ENCODE measurements around the gene OR6X1. TPM values are rescaled to one million over a fixed set of nuclear protein-coding genes. Genes with fewer than 3 reads are reported as not detected.

OR6X1 gene
- total RNA-seq, 1 donor from 2014 or later, result not detected

Other genes starting within 250 kb of the OR6X1 start
- 1.3 TPM for gene SCN3B, start 99.9 kb downstream of the OR6X1 start, total RNA-seq
- gene ZNF202, start 12.9 kb downstream of the OR6X1 start, total RNA-seq, result 7.5 TPM
- not detected for gene OR6M1, start 51.8 kb upstream of the OR6X1 start, total RNA-seq
- gene TMEM225, start 131.2 kb upstream of the OR6X1 start, total RNA-seq, result not detected
- gene OR8D4, start 147.6 kb upstream of the OR6X1 start, total RNA-seq, result not detected
- gene OR4D5, start 185.1 kb upstream of the OR6X1 start, total RNA-seq, result not detected
- gene OR6T1, start 189.3 kb upstream of the OR6X1 start, total RNA-seq, result not detected
- gene OR10S1, start 223.3 kb upstream of the OR6X1 start, total RNA-seq, result not detected
- not detected for gene OR10G6, start 240.6 kb upstream of the OR6X1 start, total RNA-seq

Measured in mesenteric fat pad (tissue), 1 donor.